Right ventricle myocardium superior (tissue), 1 donor: Measurements from ENCODE around the gene SRRM2. TPM values are rescaled to one million over a fixed set of nuclear protein-coding genes. Genes with fewer than 3 reads are reported as not detected.
A peak's percentile ranks its signal among the peaks of the same experiment; 100 is the strongest.

Experiments
- ATAC-seq: fragments of 200-7000 bp; cut with Tn5 transposase; one replicate; pipeline ENCODE4 v1.9.1; 2020; ENCODE audit warnings: mild to moderate bottlenecking; ENCODE audit not compliant: poor library complexity
- DNase-seq: peaks from one replicate; pipeline ENCODE4 v3.0.0-alpha.2; 2020
- intact Hi-C: fragments of 100-400 bp; cut with DNase I; formaldehyde crosslinking; loops from one replicate; pipeline ENCODE4 v1.11.2; 2022
- total RNA-seq: library from RNA; stranded (reverse); fragmentation: NEBNext Ultra II Directional; extraction: Animal tissue kit (Norgen Biotek cat#: 25700); gene quantifications from one replicate; pipeline ENCODE4 v1.2.1, GENCODE V29; 2021
- donor health status: DM: no; HTN: yes; CAD: no; lungs with severe emphysema.

Gene SRRM2
- total RNA-seq, 1 donor from 2014 or later: 243 TPM

GRCh38 chr16:2752850-2753732 lies 653 bp downstream of the SRRM2 start:
- intact Hi-C loops: no loop called here
- peak; percentile 89 for ATAC-seq
- peak; percentile 89 for DNase-seq

DNA sequence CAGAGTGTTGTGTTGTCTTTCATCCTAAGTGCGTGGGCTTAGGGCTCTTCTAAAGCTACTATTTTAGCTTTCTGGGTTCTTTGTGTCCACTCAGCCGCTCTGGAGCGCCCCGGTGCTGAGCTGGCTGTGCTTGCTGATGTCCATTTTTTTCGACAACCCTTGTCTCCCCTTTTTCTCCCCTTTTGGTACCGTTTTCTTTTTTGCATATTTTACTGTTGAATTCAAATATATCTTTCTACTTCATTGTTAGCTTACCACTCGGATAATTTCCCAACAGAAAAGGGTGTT lies 1.2 kb downstream of the SRRM2 start:
- DNase-seq (peak; percentile 22), ATAC-seq (no peak)
- intact Hi-C loops: no loop called here

DNA sequence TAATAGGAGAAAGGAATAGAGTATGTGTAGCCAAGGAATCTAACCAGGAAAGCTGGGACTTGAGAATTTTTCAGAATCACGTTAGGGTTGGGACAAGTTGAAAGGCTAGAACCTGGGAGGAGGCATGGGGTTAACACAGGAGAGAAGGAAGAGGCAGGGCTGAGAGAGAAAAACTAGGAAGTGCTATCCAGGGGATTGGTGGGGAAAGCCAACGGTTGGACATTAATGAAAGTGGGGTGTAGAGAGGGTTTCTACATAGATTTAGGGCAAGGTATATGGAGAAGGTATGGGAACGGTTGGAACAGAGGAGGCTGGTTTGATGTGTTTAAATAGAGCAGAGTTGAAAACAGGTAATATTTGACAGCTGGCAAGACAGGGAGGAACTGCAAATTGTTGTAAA lies 2.7 kb downstream of the SRRM2 start:
- ATAC-seq: no peak
- intact Hi-C loops: no loop called here

DNA sequence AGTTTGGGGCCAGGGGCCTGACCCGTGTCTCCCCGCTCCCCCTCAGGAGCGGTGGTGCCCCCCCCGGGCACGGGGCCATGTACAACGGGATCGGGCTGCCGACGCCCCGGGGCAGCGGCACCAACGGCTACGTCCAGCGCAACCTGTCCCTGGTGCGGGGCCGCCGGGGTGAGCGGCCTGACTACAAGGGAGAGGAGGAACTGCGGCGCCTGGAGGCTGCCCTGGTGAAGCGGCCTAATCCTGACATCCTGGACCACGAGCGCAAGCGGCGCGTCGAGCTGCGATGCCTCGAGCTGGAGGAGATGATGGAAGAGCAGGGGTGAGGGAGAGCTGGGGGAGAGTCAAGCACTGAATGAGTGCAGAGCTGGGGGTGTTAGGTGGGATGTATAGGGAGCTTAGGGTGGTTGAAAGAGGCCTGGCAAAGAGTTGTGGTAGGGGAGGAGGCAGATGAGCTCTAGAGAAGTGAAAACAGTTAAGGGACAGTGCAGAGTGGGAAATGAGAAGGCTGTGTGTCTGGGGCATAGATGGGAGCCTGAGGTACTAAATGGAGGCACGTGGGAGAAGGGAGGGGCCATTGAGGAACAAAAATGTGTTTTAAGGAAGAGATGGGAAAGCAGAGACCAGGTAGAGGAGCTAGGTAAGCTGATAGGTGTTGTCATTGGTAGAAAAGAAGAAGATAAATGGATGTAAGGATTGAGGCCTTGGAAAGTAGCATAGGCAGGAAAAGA lies 4.0 kb downstream of the SRRM2 start:
- intact Hi-C loops: no loop called here
- ATAC-seq: no peak
- peak; percentile 33 for DNase-seq

More for the DNA sequence above, 2.7 kb downstream of the SRRM2 start:
- DNase-seq: no peak

DNA sequence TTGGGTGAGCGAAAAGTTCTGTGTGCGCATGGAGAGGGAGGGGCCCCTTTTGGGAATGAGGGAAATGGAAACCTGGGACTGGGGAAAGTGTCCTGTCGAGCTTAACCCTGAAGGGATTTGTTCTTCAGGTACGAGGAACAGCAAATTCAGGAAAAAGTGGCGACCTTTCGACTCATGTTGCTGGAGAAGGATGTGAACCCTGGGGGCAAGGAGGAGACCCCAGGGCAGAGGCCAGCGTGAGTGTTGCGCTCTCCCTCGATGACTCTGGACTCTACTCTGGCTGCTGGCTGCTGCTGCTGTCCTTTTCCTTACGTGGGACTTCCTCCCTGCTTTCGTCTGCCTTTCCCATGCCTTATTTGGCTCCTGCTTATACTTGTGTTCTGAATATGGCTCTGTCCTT lies 4.9 kb downstream of the SRRM2 start:
- DNase-seq (peak; percentile 30), ATAC-seq (no peak)
- intact Hi-C loops: no loop called here

GRCh38 chr16:2761472-2761871 lies 9.0 kb downstream of the SRRM2 start:
- intact Hi-C loops: no loop called here
- DNase-seq (peak; percentile 2), ATAC-seq (no peak)

DNA sequence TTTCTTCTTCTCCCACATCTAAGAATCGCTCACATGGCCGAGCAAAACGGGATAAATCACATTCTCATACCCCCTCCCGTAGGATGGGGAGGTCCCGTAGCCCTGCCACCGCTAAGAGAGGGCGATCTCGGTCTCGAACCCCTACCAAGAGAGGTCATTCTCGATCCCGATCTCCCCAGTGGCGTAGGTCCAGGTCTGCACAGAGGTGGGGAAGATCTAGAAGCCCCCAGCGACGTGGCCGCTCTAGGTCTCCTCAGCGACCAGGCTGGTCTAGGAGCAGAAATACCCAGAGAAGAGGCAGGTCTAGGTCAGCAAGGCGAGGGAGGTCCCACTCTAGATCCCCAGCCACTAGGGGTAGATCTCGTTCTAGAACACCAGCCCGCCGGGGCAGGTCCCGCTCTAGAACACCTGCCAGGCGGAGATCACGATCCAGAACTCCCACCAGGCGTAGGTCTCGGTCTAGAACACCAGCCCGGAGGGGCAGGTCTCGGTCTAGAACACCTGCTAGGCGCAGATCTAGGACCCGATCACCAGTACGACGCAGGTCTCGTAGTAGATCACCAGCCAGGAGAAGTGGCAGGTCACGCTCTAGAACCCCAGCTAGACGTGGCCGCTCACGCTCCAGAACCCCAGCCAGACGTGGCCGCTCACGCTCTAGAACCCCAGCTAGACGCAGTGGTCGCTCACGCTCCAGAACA lies 9.6 kb downstream of the SRRM2 start:
- intact Hi-C loops: no loop called here
- DNase-seq (peak; percentile 33), ATAC-seq (no peak)

DNA sequence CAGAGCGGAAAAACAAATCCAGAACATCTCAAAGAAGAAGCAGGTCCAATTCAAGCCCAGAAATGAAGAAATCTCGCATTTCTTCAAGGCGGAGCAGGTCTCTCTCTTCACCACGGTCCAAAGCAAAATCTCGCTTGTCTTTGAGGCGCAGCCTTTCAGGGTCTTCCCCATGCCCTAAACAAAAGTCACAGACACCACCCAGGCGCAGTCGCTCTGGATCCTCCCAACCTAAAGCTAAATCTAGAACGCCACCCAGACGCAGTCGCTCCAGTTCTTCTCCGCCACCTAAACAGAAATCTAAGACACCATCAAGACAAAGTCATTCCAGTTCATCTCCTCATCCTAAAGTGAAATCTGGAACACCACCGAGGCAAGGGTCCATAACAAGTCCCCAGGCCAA lies 10.3 kb downstream of the SRRM2 start:
- DNase-seq: peak; percentile 27
- intact Hi-C loops: no loop called here
- no peak for ATAC-seq

DNA sequence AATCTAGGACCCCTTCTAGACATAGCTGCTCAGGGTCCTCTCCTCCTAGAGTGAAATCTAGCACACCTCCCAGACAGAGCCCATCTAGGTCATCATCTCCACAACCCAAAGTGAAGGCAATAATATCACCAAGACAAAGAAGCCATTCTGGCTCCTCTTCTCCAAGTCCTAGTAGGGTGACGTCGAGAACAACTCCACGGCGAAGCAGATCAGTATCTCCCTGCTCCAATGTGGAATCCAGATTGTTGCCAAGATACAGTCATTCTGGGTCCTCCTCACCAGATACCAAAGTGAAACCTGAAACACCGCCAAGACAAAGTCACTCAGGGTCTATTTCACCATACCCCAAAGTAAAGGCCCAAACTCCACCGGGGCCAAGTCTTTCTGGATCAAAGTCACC lies 10.7 kb downstream of the SRRM2 start:
- intact Hi-C loops: no loop called here
- DNase-seq (no peak), ATAC-seq (no peak)

- DNase-seq (no peak), ATAC-seq (no peak)
- intact Hi-C loops: no loop called here
These were observed 12.3 kb downstream of the SRRM2 start for GRCh38 chr16:2764718-2765117.

- ATAC-seq: no peak
- intact Hi-C loops: no loop called here
- DNase-seq: peak; percentile 42
These were observed 13.3 kb downstream of the SRRM2 start for GRCh38 chr16:2765462-2766404.

GRCh38 chr16:2766430-2767139 lies 14.1 kb downstream of the SRRM2 start:
- ATAC-seq: no peak
- intact Hi-C loops: no loop called here

GRCh38 chr16:2767140-2767731 lies 14.8 kb downstream of the SRRM2 start:
- intact Hi-C loops: no loop called here
- DNase-seq (peak; percentile 38), ATAC-seq (no peak)

More at GRCh38 chr16:2766430-2767139, 14.1 kb downstream of the SRRM2 start:
- DNase-seq: peak; percentile 34

DNA sequence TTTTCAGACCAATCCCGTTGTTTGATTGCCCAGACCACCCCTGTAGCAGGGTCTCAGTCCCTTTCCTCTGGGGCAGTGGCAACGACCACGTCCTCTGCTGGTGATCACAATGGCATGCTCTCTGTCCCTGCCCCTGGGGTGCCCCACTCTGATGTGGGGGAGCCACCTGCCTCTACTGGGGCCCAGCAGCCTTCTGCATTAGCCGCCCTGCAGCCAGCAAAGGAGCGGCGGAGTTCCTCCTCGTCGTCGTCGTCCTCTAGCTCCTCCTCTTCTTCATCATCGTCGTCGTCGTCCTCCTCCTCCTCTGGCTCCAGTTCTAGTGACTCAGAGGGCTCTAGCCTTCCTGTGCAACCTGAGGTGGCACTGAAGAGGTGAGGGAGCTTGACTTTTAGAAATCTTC lies 15.5 kb downstream of the SRRM2 start:
- intact Hi-C loops: no loop called here
- ATAC-seq: no peak
- peak; percentile 20 for DNase-seq

- intact Hi-C loops: no loop called here
- no peak for ATAC-seq
- peak; percentile 46 for DNase-seq
These were observed 16.1 kb downstream of the SRRM2 start for GRCh38 chr16:2768403-2769089.

GRCh38 chr16:2769100-2769529 lies 16.7 kb downstream of the SRRM2 start:
- intact Hi-C loops: no loop called here
- DNase-seq: peak; percentile 41
- ATAC-seq: no peak

DNA sequence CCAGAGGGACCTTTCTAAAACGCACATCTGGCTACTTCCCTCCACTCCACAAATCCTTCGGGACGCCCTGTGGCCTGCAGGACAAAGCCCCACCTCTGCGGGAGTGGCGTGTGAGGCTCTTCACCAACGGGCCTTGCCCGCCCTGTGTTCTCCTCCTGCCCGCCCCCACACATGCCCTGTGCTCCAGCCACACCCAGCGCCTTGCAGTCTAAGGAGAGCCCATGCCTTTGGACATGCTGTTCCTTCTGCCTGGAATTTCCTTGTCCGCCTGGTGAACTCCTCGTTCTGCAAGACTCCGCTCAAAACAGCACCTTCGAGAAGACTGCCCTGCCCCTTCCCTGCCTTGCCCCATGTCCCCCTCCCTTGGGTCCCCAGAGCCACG lies 17.2 kb downstream of the SRRM2 start:
- peak; percentile 28 for DNase-seq
- intact Hi-C loops: no loop called here
- ATAC-seq: peak; percentile 29
